ENCODE data around the gene AIG1.
"Not testable (repeated sequence)": the region's sequence is repeated elsewhere in the genome, so short reads cannot be mapped to it uniquely, and the experiment has no call there.

The AIG1 gene

DNA sequence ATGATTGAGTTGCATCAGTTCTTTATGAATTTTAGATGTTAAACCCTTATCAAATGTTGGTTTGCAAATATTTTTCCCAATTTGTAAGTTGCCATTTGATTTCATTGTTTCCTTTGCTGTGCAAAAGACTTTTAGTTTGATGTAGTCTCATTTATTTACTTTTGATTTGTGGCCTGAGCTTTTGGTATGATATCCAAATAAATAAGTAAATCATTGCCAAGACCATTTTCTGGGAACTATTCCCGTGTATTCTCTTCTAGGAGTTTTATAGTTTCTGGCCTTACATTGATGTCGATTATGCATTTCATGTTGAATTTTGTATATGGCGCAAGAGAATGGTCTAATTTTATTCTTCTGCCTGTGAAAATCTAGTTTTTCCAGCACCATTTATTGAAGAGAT lies 13.4 kb downstream of the AIG1 start:
- DNase-seq (ENCODE audit: extremely low read depth, low read depth) = no peak
- H3K4me3 ChIP-seq (replicated peaks; ENCODE audit: low read depth, low read length) = no peak overlapping the region
- TF ChIP-seq, protein P1, sequence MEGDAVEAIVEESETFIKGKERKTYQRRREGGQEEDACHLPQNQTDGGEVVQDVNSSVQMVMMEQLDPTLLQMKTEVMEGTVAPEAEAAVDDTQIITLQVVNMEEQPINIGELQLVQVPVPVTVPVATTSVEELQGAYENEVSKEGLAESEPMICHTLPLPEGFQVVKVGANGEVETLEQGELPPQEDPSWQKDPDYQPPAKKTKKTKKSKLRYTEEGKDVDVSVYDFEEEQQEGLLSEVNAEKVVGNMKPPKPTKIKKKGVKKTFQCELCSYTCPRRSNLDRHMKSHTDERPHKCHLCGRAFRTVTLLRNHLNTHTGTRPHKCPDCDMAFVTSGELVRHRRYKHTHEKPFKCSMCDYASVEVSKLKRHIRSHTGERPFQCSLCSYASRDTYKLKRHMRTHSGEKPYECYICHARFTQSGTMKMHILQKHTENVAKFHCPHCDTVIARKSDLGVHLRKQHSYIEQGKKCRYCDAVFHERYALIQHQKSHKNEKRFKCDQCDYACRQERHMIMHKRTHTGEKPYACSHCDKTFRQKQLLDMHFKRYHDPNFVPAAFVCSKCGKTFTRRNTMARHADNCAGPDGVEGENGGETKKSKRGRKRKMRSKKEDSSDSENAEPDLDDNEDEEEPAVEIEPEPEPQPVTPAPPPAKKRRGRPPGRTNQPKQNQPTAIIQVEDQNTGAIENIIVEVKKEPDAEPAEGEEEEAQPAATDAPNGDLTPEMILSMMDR (IDR thresholded peaks at IDR 0.05; ENCODE audit: low read depth, low read length, missing control alignments) = no peak

GRCh38 chr6:143074670-143075318 lies 14.1 kb downstream of the AIG1 start:
- no peak overlapping the region for H3K4me3 ChIP-seq (replicated peaks; ENCODE audit: low read depth, low read length)
- no peak for DNase-seq (ENCODE audit: extremely low read depth, low read depth)
- TF ChIP-seq, protein P1 (IDR thresholded peaks at IDR 0.05; ENCODE audit: low read depth, low read length, missing control alignments) = no peak

DNA sequence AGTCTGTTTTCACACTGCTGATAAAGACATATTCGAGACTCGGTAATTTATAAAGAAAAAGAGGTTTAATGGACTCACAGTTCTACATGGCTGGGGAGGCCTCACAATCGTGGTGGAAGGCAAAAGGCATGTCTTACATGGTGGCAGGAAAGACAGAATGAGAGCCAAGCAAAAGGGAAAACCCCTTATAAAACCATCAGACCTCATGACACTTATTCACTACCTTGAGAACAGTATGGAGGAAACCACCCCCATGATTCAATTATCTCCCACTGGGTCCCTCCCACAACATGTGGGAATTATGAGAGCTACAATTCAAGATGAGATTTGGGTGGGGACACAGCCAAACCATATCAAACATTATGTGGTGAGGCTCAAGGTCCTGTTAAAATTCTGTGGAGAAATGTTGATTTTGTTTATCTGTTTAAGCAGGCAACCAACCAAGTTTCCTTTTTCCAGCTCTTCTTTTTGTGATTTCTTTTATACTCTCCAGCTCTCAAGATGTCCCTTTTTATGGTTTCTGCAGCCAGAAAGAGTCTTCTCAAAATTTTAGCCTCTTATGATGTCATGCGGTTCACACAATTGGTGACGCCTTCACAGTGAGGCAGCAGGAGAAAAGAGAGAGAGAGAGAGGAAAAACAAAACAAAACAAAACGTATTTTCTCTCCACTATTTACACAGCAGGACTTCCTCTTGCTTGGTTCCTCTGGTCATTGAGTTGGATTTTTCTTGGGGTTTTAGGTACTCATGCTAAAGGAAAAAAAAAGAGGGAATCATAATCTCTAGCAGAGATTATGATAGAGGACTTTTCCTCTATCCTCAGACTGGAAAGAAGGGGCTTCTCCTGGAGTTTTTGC lies 18.0 kb downstream of the AIG1 start:
- TF ChIP-seq, protein P1 (IDR thresholded peaks at IDR 0.05; ENCODE audit: low read depth, low read length, missing control alignments) = no peak
- H3K4me3 ChIP-seq (replicated peaks; ENCODE audit: low read depth, low read length) = no peak overlapping the region
- DNase-seq (ENCODE audit: extremely low read depth, low read depth) = no peak

- H3K4me3 ChIP-seq (replicated peaks; ENCODE audit: low read depth, low read length) = no peak overlapping the region
- no peak for DNase-seq (ENCODE audit: extremely low read depth, low read depth)
- TF ChIP-seq, protein P1 (IDR thresholded peaks at IDR 0.05; ENCODE audit: low read depth, low read length, missing control alignments) = no peak
These were observed 18.6 kb downstream of the AIG1 start for GRCh38 chr6:143079325-143079640.

GRCh38 chr6:143082274-143082673 lies 21.6 kb downstream of the AIG1 start:
- not testable (repeated sequence) for H3K4me3 ChIP-seq (replicated peaks; ENCODE audit: low read depth, low read length); DNase-seq (ENCODE audit: extremely low read depth, low read depth)

- not testable (repeated sequence) for DNase-seq (ENCODE audit: extremely low read depth, low read depth); H3K4me3 ChIP-seq (replicated peaks; ENCODE audit: low read depth, low read length)
These were observed 23.3 kb downstream of the AIG1 start for GRCh38 chr6:143084019-143084418.

- DNase-seq (ENCODE audit: extremely low read depth, low read depth); H3K4me3 ChIP-seq (replicated peaks; ENCODE audit: low read depth, low read length): not testable (repeated sequence)
These were observed 26.6 kb downstream of the AIG1 start for GRCh38 chr6:143087335-143087734.

DNA sequence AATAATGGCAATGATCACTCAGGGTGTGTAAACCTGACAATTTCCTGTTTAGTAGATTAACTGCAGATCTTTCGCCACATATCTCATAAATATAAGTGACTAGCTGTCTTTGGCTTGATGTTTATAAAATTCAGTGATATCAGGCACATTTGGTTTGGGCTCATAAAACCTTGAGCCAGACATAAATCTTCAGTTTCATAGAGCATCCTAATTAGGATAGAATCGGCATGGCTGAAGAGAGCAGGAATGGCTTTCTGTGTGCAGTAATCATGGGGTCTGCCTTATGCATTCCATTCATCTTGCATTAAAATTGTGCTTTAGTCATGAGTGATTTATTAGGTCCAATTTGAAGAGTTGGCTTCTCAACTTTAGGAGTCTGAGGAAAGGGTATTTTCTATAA lies 27.2 kb downstream of the AIG1 start:
- TF ChIP-seq, protein P1 (IDR thresholded peaks at IDR 0.05; ENCODE audit: low read depth, low read length, missing control alignments) = no peak
- no peak for DNase-seq (ENCODE audit: extremely low read depth, low read depth)
- no peak overlapping the region for H3K4me3 ChIP-seq (replicated peaks; ENCODE audit: low read depth, low read length)

All from HFF-Myc (cell line).